ENCODE data around the gene ISCA1. TPM values are rescaled to one million over a fixed set of nuclear protein-coding genes. Genes with fewer than 3 reads are reported as not detected.
"Not testable (repeated sequence)": the region's sequence is repeated elsewhere in the genome, so short reads cannot be mapped to it uniquely, and the experiment has no call there.

ISCA1 gene
- polyA plus RNA-seq, 1 experiment, result 15.6 TPM

GRCh38 chr9:86315078-86315477 lies 32.7 kb upstream of the ISCA1 start:
- POLR2A ChIA-PET, result no interaction called here
- CTCF ChIA-PET, result interaction anchor here (1.0 kb wide), 1 partner anchor 22 kb away, joined by 3 read pairs; no protein-coding TSS in a partner anchor

GRCh38 chr9:86312959-86313358 lies 30.6 kb upstream of the ISCA1 start:
- H3K36me3 ChIP-seq (ENCODE audit: control insufficient read depth, insufficient read depth, low read length); H3K27me3 ChIP-seq (ENCODE audit: control insufficient read depth, insufficient read depth, low read length); H3K4me3 ChIP-seq (ENCODE audit: low read depth, low read length); DNase-seq (ENCODE audit: low read depth); POLR2A ChIA-PET: not testable (repeated sequence)
- CTCF ChIA-PET, result interaction anchor here (1.2 kb wide), 1 partner anchor 10 kb away, joined by 3 read pairs; no protein-coding TSS in a partner anchor

More at GRCh38 chr9:86315078-86315477, 32.7 kb upstream of the ISCA1 start:
- TF ChIP-seq CTCF (IDR thresholded peaks at IDR 0.05; ENCODE audit: insufficient read depth, low read depth, low read length), result no peak
- DNase-seq (ENCODE audit: low read depth), result no peak
- Histone ChIP-seq H3K36me3 (ENCODE audit: control insufficient read depth, insufficient read depth, low read length) (peaks cover 5% of the 10 kb centered on the region), H3K4me3 (ENCODE audit: low read depth, low read length) (no peak overlapping the region), H3K27me3 (ENCODE audit: control insufficient read depth, insufficient read depth, low read length) (no peaks in the 10 kb centered on the region)

- TF ChIP-seq CTCF (IDR thresholded peaks at IDR 0.05; ENCODE audit: insufficient read depth, low read depth, low read length), result no peak
- no peaks in the 10 kb centered on the region for H3K27me3 ChIP-seq (ENCODE audit: control insufficient read depth, insufficient read depth, low read length)
- H3K4me3 ChIP-seq (ENCODE audit: low read depth, low read length), result no peak overlapping the region
- peaks cover 7% of the 10 kb centered on the region for H3K36me3 ChIP-seq (ENCODE audit: control insufficient read depth, insufficient read depth, low read length)
- ChIA-PET CTCF (no interaction called here), POLR2A (no interaction called here)
- DNase-seq (ENCODE audit: low read depth), result no peak
Observed at GRCh38 chr9:86308687-86309086, 26.3 kb upstream of the ISCA1 start.

- CTCF ChIA-PET, result no interaction called here
- POLR2A ChIA-PET, result no interaction called here
- TF ChIP-seq CTCF (IDR thresholded peaks at IDR 0.05; ENCODE audit: insufficient read depth, low read depth, low read length), result no peak
- no peak overlapping the region for H3K4me3 ChIP-seq (ENCODE audit: low read depth, low read length)
- no peak for DNase-seq (ENCODE audit: low read depth)
- no peaks in the 10 kb centered on the region for H3K27me3 ChIP-seq (ENCODE audit: control insufficient read depth, insufficient read depth, low read length)
- H3K36me3 ChIP-seq (ENCODE audit: control insufficient read depth, insufficient read depth, low read length), result peaks cover 8% of the 10 kb centered on the region
Observed at GRCh38 chr9:86304236-86304730, 21.9 kb upstream of the ISCA1 start.

GRCh38 chr9:86303316-86303975 lies 21.1 kb upstream of the ISCA1 start:
- DNase-seq (ENCODE audit: low read depth), result no peak
- peaks cover 14% of the 10 kb centered on the region for H3K36me3 ChIP-seq (ENCODE audit: control insufficient read depth, insufficient read depth, low read length)
- no peak for TF ChIP-seq CTCF (IDR thresholded peaks at IDR 0.05; ENCODE audit: insufficient read depth, low read depth, low read length)
- ChIA-PET POLR2A (no interaction called here), CTCF (interaction anchor here (0.8 kb wide), 1 partner anchor 10 kb away, joined by 3 read pairs; no protein-coding TSS in a partner anchor)
- H3K27me3 ChIP-seq (ENCODE audit: control insufficient read depth, insufficient read depth, low read length), result no peaks in the 10 kb centered on the region
- no peak overlapping the region for H3K4me3 ChIP-seq (ENCODE audit: low read depth, low read length)
